H1 (cell line): Measurements from ENCODE around the gene CHDH. TPM values are rescaled to one million over a fixed set of nuclear protein-coding genes. Genes with fewer than 3 reads are reported as not detected.

ENCODE experiments used
- CBX8 ChIP-seq: fragments of 300-800, 300-1000 bp; sonication (generic); IDR thresholded peaks from 2 replicates; pipeline ENCODE4 v1.7.1; 2016; ENCODE audit warnings: low read depth, low read length, borderline replicate concordance
- CHD2 ChIP-seq: IDR thresholded peaks from 2 replicates; pipeline ENCODE4 v1.6.1; 2012; ENCODE audit warnings: low read length, improper control_type of control experiment
- polyA plus RNA-seq, 7 experiments: library from polyadenylated mRNA; depleted of rRNA in 3 of 7; stranded (reverse) in 5 of 7; unstranded in 2 of 7; fragments of >200 nt in 5 of 7; fragments of 200-250 nt in 2 of 7; gene quantifications; 1 replicate in 5 of 7; 2 replicates in 1 of 7; 4 replicates in 1 of 7; pipeline versions ENCODE4 v1.2.1 to v1.2.3, GENCODE V29; 2011 to 2013; ENCODE audit warnings: missing spikeins in 2 of 7, mixed read lengths in 2 of 7
- total RNA-seq: library from RNA; stranded (reverse); fragmentation: NEBNext Ultra II Directional; extraction: Animal tissue kit (Norgen Biotek cat#: 25700); gene quantifications from 2 replicates; pipeline ENCODE4 v1.2.1, GENCODE V29; 2021

CHDH gene
- total and polyA plus RNA-seq, 2 of the 8 experiments (the other 6 are each of a cell fraction or from before 2014, with no cell fraction given): 4.9 to 10.3 TPM

DNA sequence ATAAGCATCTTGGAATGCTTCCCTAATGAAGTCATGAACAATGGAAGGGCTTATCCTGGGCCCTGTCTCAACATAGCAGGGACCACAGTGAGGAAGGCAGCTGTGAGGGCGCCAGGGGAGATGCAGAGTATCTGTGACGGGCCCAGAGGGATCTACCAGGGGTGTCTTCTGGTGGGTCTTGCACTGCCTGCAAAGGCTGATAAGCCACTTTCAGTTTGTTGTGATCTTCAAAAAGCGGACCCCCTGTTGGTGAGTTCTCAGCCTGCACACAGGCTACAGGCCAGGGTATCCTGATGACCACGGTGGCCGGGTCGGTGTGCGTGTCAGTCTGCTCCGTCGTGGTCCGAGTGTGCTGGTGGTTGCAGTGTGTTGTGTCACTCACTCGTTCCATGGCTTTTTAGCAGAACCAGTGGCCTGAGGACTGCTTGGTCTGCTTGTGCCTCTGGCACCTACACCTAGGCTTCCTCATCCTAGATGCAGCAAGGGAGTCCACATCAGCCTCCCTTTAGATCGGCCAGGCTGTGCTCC is 46.8 kb downstream of the CHDH start (continued):
- TF ChIP-seq CBX8: no peak
- TF ChIP-seq CHD2: no peak
- TF ChIP-seq, all 59 proteins: peak for 0
